Epidermal melanocyte (primary cell): Measurements from ENCODE around the gene ILDR1.
"Not testable (repeated sequence)": the region's sequence is repeated elsewhere in the genome, so short reads cannot be mapped to it uniquely, and the experiment has no call there.

Source experiments
- DNase-seq: peaks from one replicate; pipeline ENCODE4 v3.0.0; 2011; ENCODE audit warnings: low spot score; ENCODE audit not compliant: insufficient read length

ILDR1 gene

DNA sequence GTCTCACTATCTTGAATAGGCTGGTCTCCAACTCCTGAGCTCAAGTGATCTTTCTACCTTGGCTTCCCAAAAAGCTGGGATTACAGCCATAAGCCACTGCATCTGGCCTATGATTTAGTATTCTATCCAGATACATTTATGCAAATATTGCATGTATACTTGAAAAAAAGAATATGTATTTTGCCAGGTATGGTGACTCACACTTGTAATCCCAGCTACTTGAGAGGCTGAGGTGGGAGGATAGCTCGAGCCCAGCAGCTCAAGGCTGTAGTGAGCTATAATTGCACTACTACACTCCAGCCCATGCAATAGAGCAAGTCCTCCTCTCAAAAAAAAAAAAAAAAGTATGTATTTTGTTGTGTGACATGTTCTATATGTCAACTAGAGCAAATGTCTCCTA, 73.4 kb downstream of the ILDR1 start:
- DNase-seq: no peak

DNA sequence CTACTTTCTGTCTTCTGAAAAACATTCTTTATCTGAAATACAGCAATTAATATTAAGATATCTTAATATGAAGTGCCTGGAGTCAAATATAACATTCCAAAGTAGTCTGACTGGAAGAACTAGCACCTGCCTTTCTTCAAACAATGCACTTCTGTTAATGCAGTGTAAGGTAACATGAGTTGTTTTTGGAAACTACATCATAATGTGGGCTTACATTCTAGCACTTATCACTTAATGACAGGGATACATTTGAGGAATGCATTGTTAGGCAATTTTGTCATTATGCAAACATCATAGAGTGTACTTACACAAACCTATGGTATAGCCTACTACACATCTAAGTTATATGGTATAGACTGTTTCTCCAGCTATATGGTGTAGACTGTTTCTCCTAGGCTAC, 78.6 kb downstream of the ILDR1 start:
- DNase-seq: no peak

DNA sequence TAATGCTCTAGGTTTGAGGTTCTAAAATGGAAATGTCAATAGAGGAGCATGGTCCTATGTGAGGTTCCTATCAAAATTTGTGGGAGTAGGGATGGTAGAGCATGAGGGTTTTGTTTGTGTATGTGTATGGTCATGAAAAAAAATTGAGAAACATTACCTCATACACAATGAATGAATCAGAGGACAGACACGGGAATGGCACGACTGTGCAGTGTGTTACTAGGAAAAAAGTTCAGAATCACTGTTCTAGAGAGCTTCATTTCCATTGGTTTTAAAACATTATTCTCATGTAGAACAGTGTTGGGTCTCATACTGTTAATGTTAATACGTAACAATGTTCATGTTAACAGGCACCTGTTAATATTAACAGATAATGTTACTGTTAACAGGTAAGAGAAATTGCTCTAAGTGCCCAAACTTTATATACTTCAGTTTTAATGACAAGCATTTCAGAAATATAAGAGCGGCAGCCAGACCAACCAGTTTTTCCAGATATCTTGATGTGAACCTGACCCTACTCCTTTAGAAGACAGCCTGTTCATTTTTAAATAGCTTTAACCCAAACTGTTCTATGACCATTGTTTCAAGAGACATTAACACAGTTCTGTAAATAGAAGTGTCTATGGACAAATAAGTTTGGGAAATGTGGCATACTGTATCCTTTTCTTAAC, 79.8 kb downstream of the ILDR1 start:
- DNase-seq: no peak

DNA sequence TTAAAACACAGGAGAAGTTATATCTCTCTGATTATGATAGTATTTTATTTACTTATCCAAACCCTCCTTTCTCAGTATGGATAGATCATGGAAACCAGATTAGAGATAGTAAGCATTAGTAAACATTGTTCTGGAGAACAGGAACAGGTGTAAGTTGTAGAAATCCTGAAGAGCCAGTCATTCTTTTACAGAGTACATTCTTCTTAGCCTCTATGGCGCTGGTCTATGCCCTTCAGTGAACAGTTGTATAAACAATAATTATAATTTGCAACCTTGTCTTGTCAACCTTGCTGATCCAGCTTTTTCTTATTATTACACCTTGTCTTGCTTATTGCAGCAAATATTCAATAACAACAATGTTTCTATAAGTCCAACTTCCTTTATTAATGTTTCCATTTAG, 80.5 kb downstream of the ILDR1 start:
- no peak for DNase-seq

DNA sequence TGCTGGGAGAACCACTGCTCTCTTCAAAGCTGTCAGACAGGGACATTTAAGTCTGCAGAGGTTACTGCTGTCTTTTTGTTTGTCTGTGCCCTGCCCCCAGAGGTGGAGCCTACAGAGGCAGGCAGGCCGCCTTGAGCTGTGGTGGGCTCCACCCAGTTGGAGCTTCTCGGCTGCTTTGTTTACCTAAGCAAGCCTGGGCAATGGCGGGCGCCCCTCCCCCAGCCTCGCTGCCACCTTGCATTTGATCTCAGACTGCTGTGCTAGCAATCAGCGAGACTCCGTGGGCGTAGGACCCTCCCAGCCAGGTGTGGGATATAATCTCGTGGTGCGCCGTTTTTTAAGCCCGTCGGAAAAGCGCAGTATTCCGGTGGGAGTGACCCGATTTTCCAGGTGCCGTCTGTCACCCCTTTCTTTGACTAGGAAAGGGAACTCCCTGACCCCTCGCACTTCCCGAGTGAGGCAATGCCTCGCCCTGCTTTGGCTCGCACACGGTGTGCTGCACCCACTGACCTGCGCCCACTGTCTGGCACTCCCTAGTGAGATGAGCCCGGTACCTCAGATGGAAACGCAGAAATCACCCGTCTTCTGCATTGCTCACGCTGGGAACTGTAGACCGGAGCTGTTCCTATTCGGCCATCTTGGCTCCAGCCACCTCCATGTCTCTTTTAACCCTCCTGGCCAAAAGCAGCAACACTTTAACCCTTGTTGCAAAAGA, 83.7 kb downstream of the ILDR1 start:
- DNase-seq: not testable (repeated sequence)
